GM11168 (cell line): ENCODE data around the gene SHQ1.

Experiments used
- in situ Hi-C: fragments of 300-500 bp; cut with MboI; formaldehyde crosslinking; loops from one replicate; pipeline ENCODE4 v1.12.0; 2022; ENCODE audit warnings: low sequenced_read_pairs; ENCODE audit not compliant: unreplicated experiment

Gene SHQ1

DNA sequence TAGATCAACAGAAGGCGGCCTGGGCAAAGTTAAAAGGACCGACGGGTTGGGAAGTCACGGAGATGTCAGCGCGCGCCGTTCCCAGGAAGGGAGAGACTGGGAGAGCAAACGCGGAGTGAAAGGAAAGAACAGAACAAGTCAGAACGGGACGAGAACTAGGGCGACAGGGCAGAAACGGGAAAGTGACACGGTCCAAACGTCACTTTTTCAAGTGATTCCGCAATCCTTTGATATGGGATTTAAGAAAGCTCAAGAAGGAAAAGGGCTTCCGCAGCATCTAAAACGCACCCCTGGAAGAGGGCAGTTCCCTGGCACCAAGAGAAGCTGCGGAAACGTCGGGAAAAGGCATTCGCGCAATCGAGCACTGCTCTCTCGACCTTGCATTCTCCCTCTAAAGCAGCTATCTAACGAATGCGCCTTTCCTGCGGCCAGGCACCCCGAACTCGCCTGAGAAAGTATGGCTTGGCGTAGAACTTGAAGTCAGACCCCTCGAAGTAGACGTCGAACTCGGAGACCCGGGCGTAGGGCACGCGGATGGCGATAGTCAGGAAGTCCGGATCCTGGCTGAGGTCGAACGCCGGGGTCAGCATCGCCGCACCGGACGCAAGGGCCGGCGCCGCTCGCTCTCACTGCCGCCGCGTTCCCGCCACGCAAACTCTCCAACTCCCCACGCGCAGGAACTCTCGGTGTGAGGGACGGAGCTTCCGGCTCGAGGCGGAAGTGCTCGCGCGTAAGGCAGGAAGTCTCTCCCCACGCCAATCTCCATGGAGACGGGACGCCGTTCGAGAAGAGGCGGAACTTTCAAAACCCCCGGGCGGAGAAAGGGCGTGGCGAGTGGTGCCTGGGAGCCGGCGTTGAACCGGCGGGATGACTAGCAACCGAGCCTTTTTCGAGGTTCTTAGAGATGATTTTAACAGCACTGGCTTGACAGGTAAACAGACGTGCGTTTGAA, at the start of gene SHQ1:
SHQ1 (minus strand) TSS at position 695 of the 952 bp plus-strand sequence; CDS start at position 590, 105 bp downstream.
- in situ Hi-C loops = no loop called here

DNA sequence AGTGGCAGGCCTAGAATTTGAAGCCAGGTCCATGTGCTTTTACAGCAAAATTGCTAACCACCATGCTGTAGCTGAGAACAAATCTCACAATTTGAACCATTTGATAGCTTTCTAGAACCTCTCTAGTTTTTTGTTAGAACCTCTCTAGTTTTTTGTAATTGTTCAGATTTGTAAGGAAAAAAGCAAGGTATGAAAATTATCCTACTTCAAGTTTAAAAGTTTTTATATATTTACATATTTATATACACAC, 49.4 kb upstream of the SHQ1 start:
- in situ Hi-C loops = no loop called here

DNA sequence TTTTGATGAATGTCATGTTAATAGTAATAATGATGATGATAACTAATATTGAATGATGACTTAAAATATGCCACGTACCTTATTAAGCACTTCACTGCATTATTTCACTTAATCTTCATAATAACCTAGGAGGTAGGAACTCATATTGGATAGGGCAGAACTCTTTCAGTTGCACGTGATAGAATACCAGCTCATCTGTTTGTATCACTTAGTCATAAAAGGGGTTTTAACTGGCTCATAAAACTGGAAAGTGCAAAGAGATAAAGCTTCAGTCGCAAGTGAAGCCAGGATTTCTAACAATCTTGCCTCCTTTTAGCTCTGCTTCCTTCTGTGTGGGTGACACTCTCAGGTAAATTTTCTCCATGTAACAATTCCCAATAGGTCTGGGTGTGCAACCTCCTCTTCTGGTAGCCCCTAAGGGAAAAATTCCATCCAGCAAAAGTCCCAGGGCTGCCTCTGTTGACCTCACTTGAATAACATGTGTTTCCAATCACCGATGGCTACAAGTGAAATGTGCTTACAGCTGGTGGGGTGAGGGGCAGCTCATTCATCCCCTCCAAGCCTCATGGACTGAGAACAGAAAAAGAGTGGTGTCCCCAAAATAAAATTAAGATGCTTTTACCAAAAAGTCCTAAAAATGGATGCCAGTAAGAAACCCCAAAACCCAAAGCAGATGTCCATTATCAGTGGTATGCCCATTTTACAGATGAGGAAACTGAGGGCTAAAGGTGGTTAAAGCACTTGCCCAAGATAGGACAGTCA, 48.9 kb upstream of the SHQ1 start:
- in situ Hi-C loops = no loop called here

DNA sequence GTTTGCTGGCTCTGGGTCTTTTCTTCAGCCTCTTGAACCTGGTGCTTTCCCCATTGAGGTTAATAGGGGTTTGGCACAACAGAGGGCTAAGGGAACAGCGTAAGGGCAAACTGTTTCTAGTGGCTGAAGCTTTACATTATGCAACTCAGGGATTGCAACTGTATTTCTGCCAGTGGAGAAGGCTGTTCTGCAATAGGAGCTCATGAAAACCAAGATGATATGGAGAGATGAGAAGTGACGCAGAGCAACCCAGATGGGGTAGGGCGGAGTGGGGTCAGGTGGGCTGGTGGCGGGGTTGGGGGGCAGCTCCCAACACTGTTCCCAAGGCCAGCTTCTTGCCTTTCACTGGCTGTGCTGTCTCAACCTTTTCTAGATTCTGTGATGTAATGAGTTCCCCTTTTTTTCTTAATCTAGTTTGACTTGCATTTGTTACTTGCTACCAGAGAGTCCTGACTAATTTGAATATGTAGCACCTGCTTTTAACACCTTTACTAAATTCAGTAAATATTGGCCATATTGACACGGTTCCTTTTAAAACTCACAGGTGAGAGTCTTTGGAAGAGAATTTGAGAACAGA, 46.8 kb upstream of the SHQ1 start:
- in situ Hi-C loops = no loop called here

DNA sequence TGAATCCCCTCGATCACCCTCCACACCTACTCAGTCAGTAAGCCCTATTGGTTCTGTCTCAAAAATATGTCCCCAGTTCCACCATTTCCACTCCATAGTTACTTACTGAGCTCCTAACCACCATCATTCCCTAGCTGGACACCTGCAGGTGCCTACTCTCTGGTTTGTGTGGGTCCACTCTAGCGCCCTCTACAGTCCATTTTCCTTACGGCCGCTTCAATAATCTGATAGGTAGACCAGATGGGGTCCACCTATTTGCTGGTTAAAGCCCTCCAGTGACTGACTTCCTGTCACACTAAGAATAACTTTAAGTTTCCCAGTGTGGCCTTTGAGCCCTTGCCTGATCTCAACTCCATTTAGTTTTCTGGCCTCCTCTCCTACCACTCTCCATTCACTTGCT, 44.6 kb upstream of the SHQ1 start:
- in situ Hi-C loops = no loop called here

DNA sequence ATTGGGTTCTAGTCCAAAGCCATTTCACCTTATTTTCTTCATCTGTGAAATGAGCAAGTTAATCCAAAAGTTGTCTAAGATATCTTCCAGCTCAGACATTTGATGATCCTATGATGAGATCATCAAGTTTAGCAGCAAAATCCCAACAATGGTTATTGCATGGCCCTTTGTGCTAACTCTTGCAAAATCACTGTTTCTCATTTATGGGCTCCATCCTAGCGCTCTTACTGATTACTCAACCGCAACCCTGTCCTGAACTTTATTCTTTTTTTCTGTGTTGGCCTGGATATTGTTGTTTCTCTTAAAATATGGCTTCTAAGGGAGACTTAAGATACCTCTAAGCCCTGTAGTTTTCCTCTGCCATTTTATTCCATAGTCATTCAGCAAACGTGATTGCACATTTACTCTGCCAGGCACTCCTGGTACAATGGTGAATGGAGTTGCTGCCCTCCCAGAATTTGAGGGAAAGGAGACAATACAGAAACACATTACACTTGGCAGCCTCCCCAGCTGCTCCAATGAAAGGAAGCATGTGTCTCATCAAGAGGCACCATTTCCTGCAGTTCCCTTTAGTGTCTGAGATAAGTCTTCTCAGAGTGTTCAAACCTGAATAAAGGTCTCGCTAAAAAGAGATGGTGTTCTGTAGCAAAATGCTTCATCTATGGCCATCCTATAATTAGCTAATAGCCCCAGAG, 44.0 kb upstream of the SHQ1 start:
- in situ Hi-C loops = no loop called here

DNA sequence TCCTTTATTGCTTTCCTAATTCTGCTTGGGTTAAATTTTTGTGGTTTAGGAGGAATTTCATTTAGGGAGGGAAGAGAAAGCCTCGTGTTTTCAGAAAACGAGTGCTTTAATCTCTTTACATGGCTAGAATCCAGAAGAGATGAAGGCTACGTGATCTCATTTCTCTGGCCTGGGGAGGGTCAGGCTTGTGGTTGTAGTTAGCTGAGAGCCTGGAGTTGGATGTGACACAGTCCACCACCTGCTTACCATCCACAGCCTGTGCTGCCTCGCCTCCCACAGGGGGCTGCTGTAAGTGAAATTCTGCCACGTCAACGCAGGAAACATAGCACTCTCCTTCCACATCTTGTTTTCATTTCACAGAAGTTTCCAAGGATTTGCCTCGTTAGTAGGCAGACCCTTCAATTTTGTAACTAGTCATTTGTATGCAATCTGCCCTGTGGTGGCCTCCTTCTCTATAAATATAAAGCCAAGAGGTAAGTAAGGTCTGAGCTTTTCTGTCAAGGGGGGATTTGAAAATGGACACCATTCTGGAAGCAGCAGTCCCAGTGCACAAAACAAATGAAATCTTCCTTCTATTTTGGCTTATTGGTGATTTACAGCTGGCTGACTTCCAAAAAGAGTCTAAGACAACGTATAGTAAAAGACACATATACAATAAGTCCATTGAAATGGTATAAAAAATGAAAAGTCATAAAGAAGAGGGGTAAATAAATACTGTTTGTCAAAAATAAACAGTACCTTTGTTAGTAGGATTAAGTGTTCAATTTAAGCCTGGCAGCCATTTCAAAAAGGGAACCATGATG, 43.0 kb upstream of the SHQ1 start:
- in situ Hi-C loops = no loop called here

DNA sequence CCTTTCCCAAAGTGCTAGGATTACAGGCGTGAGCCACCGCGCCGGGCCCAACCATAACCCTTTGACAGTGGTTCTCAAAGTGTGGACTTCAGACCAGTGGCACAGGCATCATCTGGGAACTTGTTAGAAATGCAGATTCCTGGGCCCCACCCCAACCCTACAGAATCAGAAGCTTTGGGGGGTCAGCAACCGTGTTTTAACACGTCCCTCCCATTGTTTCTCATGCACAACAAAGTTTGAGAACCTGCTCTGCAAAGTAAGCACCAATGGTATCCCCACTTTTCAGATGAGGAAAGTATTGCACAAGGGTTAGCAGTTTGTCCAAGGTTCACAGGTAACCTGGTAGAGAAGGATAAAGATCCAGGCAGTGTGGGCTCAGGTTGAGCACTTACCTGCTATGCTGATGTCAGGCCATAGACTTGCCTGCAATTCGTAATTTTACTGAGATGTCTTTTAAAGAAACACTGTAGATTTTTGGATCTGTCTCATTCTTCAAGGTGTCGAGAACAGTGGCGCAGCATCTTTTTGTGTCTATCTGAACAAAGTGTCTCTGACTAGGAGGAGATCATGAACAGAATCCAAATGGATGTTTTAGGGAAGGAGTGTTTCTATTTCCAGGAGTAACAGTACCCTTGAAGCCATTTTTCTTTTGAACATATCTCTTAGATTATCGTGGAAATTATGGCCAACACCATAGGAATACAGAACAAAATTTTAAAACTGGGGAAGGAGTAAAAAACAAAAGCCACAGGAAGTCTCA, 42.1 kb upstream of the SHQ1 start:
- in situ Hi-C loops = no loop called here

DNA sequence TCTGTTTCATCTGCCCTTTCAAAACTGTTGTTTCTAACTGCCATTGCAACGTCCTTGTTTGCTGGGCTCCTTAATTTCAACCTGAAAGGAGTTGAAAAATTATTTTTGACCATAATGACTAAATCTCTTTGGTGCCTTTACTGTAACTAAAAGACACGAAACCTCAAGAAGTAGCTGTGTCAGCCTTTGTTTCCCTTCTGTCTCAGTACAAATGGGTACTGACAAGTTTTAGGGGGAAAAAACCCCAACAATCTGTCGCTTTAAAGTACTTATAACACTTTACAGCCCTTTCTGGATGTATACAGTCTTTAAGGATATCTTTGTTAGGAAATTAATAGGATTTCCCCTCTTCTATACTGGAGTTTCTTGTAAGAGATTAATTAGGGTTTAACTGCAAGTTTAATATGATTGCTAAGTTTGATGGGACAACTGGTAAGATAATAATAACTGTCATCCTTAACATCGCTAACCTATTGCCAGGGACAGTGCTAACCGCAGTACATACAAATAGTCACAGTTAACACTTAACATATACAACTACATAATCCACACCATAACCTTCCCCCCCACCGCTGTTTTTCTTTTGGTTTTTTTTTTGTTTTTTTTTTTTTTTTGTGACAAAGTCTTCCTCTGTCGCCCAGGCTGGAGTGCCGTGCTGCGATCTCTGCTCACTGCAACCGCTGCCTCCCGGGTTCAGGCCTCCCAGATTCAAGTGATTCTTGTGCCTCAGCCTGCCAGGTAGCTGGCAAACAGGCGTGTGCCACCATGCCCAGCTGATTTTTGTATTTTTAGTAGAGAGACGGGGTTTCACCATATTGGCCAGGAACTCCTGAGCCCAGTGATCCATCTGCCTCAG, 41.3 kb upstream of the SHQ1 start:
- in situ Hi-C loops = no loop called here

DNA sequence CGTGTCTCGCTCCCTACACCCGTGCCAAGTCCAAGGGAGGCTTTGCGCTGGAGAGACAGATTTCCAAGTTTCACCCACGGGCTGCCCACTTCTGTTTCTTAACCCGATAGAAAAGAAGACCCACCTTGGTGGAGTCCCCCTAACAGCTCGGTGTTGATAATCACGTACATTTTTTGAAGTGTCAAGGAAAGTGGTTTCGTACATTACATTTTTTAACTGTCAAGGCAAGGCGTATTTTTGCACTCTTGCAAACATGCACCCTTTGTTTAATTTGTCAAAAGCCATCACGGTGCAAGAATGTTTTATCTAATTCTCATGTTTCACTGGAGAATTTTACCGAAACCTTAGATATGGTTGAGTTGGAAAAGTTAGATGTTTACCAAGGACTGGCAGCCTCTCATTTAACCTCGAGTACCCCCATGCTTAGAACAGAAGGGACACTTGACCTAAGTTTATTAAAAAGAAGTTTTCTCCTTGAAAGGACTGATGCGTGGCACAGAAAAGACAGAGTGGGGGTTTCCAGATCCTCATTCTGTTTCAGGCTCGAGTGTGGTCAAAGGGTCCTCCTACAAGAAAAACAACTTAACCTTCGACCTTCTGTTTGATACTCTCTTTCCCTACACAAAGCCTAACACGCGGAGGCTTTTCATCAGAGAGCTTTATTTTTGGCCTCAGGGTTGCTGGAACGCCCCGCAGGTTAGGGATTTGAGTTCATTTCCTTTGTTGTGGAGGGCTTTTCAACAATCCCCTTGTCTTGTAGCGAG, 40.5 kb upstream of the SHQ1 start:
- in situ Hi-C loops = no loop called here

DNA sequence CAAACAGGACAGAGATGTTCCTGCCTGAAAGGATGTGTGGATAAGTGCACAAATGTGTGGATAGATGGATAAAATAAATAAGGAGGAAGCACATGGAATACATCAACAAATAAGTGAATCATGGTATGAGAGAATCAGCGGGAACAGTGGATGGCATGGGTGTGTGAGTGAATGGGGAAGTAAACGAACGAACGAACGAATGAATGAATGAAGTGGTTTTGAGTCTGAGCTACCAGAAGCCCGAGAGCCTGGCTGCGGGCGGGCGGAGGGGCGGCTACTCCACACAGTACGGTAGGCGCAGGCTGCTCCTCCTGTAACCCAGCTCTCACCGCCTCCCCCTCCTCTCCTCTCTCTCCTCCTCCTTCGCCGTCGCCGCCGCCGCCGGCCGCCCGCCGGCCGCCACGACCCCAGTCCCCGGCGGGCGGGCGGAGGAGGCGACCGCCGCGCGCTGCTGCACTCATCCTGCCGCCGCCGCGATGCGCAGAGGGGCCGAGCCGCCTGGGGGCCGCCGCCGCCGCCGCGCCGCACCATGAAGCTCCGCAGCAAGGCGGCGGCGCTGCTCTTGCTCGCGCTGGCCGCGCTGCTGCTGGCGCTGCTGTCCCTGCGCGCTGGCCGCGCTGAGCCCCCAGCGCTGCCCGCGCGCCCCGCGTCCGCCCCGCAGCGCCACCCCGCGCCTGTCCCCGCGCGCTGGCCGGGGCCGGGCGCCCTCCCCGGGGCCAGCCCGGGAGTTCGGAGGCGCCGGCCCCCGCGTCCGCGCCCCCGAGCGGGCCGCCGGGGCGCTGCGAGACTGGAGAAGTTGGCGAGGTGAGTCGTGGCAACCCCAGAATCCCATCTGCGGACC, 39.7 kb upstream of the SHQ1 start, which contains the start of gene GXYLT2:
GXYLT2 (plus strand) TSS at position 342 of the 841 bp plus-strand sequence; CDS start at position 530, 188 bp downstream.
- in situ Hi-C loops = no loop called here

DNA sequence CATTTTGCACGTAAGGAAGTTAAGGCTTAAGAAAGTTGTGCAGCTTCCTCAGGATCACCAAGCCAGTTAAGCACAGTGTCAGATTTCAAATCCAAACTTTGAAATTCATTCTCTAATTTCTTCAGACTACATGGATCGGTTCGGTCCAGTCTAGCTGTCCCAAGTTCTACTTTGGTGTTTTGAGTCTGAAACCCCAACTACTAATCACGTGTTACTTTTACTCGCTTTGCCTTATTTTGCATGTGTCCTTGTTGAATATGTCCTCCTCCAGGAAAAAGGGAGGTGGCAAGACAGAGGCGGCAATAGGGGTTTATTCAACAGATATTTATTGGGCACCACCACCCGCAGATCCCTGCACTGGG, 39.1 kb upstream of the SHQ1 start:
- in situ Hi-C loops = no loop called here

DNA sequence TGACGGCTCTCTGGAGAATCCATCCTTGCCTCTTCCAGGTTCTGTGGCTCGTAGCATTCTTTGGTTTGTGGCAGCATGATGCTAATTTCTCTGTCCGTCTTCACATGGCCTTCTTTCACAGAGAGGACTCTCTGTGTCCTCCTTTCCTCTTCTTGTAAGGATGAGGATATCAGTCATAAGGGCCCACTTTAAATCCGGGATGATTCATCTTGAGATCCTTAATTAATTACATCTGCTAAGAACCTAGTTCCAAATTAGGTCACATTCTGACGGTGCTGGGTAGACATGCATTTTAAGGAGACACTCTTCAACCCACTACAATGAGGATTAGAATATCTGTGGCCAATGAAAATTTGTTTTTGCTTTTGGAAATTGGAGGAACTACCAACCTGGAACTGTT, 23.9 kb upstream of the SHQ1 start:
- in situ Hi-C loops = no loop called here

DNA sequence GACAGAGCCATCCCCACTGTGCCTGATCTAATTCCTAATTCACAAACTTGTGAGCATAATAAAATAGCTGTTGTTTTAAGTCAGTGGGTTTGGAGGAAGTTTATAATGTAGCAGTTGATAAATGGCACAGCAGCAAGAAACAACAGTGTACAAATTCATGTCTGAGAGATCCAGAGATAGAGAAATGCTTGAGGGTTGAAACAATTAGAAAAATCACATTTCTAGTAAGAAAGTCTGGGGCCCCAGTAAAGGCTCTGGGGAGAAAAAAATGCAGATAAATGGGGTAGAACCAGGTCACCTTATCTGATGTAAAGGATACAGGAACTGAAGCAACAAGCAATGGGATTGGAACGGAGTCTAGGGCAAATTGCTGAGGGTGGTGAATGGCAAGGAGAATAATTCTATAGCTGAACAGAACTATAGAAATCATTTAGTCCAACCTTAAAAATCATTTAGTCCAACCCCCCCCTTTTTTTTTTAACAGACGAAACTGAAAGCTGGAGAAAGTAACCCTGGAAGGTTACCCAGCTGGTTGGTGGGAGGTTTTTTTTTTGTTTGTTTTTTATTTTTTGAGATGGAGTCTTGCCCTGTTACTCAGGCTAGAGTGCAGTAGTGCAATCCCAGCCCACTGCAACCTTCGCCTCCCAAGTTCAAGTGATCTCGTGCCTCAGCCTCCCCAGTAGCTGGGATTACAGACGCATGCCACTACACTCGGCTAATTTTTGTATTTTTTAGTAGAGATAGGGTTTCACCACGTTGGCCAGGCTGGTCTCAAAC, 14.3 kb upstream of the SHQ1 start:
- in situ Hi-C loops = no loop called here

DNA sequence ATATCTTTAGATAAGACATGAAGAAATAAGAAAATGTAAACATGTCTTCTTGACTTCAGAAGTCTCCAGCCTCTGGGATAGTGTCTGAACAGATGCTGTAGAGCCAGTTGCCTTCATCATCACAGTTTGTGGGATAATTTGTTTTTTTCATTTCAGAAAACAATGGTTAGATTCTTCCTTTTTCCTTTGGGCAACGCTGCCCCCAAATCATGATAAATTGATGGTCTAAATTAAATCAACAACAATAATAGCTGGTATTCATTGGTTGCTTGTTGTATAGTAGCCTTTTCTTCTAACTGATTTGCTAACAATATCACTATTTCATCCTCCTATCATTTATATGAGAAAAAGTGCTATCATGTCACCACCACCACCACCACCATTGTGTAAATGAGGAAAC, 12.6 kb upstream of the SHQ1 start:
- in situ Hi-C loops = no loop called here

DNA sequence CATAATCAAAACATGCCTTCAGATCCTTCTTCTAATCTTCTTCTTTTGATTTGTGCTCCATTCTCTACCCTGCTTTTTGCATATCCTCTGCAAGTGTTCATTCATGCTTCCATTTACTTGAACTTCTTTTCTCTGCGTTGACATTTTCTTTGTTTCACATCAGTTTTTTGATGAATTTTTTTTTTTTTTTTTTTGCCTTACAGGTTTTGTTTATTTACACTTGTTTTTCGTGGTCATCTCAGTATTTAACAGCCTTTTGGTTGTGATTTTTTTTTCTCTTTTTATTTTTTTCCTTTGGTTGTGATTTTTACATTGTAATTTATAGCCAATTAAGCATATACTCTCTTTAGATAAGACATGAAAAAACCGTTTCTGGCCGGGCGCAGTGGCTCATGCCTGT, 11.8 kb upstream of the SHQ1 start:
- in situ Hi-C loops = no loop called here
